ENCODE results near the gene FAM219B. TPM values are rescaled to one million over a fixed set of nuclear protein-coding genes. Genes with fewer than 3 reads are reported as not detected.

FAM219B gene
- total RNA-seq, 2 donors from 2014 or later: 25.4 to 42.8 TPM

GRCh38 chr15:74872702-74873035 is 34.0 kb downstream of the FAM219B start:
- H3K27me3 ChIP-seq: no peaks in the 10 kb centered on the region
- H3K36me3 ChIP-seq (replicated peaks in 1 of 2; ENCODE audit: insufficient read depth in 1 of 2, low read depth in 2 of 2): no peaks in the 10 kb centered on the region
- no peak for TF ChIP-seq POLR2A (IDR thresholded peaks at IDR 0.05)
- TF ChIP-seq CTCF (IDR thresholded peaks at IDR 0.05): no peak
- DNase-seq (no peak), ATAC-seq (no peak)
- WGBS, 2 donors: 0% methylated on average over 9 to 11 of the region's 11 CpGs
- intact Hi-C loops (cut with DNase I): no loop called here
- peak overlapping the region; percentile 42 to 63 for H3K4me3 ChIP-seq
- H3K27ac ChIP-seq: peak overlapping the region; percentile 72 to 97 (median 96)
- no peaks in the 10 kb centered on the region for H3K9me3 ChIP-seq
- peaks cover 47% of the 10 kb centered on the region for H3K4me1 ChIP-seq

- H3K27ac ChIP-seq: peak overlapping the region in 2 of 4 donors; percentile 26 to 68
- H3K9me3 ChIP-seq: no peaks in the 10 kb centered on the region
- no peak for DNase-seq
- ATAC-seq: no peak
- no peaks in the 10 kb centered on the region for H3K36me3 ChIP-seq (replicated peaks in 1 of 2; ENCODE audit: insufficient read depth in 1 of 2, low read depth in 2 of 2)
- H3K27me3 ChIP-seq: no peaks in the 10 kb centered on the region
- intact Hi-C loops (cut with DNase I): no loop called here
- WGBS, 2 donors: 19 to 30% methylated on average over 6 of the region's 6 CpGs
- no peak for TF ChIP-seq POLR2A (IDR thresholded peaks at IDR 0.05)
- TF ChIP-seq CTCF (IDR thresholded peaks at IDR 0.05): no peak
- H3K4me1 ChIP-seq: peaks cover 64% of the 10 kb centered on the region
- H3K4me3 ChIP-seq: no peak overlapping the region
Measured at GRCh38 chr15:74870436-74871215, 36.0 kb downstream of the FAM219B start.

- Histone ChIP-seq H3K4me3 (no peak overlapping the region), H3K27ac (peak overlapping the region in 2 of 4 donors; percentile 26 to 68), H3K36me3 (replicated peaks in 1 of 2; ENCODE audit: insufficient read depth in 1 of 2, low read depth in 2 of 2) (no peaks in the 10 kb centered on the region), H3K27me3 (no peaks in the 10 kb centered on the region), H3K9me3 (no peaks in the 10 kb centered on the region), H3K4me1 (peaks cover 67% of the 10 kb centered on the region)
- DNase-seq: peak in 3 of 4 donors; percentile 33 to 77 (median 39)
- no peak for ATAC-seq
- TF ChIP-seq POLR2A (IDR thresholded peaks at IDR 0.05): peak in 1 of 3 donors; percentile 45
- TF ChIP-seq CTCF (IDR thresholded peaks at IDR 0.05): no peak
- intact Hi-C loops (cut with DNase I): no loop called here
- WGBS, 2 donors: 23 to 41% methylated on average over 5 to 6 of the region's 6 CpGs
Measured at GRCh38 chr15:74869726-74870407, 36.8 kb downstream of the FAM219B start.

- ATAC-seq (no peak), DNase-seq (no peak)
- intact Hi-C loops (cut with DNase I): no loop called here
- TF ChIP-seq POLR2A (IDR thresholded peaks at IDR 0.05) (no peak), CTCF (IDR thresholded peaks at IDR 0.05) (no peak)
- H3K27ac ChIP-seq: peak overlapping the region in 2 of 4 donors; percentile 26 to 68
- no peak overlapping the region for H3K4me3 ChIP-seq
- H3K27me3 ChIP-seq: no peaks in the 10 kb centered on the region
- H3K9me3 ChIP-seq: no peaks in the 10 kb centered on the region
- H3K36me3 ChIP-seq (replicated peaks in 1 of 2; ENCODE audit: insufficient read depth in 1 of 2, low read depth in 2 of 2): no peaks in the 10 kb centered on the region
- H3K4me1 ChIP-seq: peaks cover 67% of the 10 kb centered on the region
Measured at GRCh38 chr15:74869372-74869725, 37.3 kb downstream of the FAM219B start.
